SJSA1 (cell line): ENCODE measurements around the gene SLC27A6. TPM values are rescaled to one million over a fixed set of nuclear protein-coding genes. Genes with fewer than 3 reads are reported as not detected.
"Not testable (repeated sequence)": the region's sequence is repeated elsewhere in the genome, so short reads cannot be mapped to it uniquely, and the experiment has no call there.

Source experiments
- DNase-seq, 2 experiments: peaks; one replicate each; pipeline ENCODE4 v3.0.0-alpha.2; 2015 to 2020; ENCODE audit warnings: low spot score in 2 of 2, low read depth in 1 of 2
- H3K27ac ChIP-seq: fragments of 250-450 bp; sonication (Bioruptor Pico); 2 replicates; pipeline ENCODE4 v1.5.1; 2020; ENCODE audit warnings: mild to moderate bottlenecking, moderate library complexity
- H3K27me3 ChIP-seq: fragments of 250-450 bp; sonication (Bioruptor Pico); replicated peaks from 2 replicates; pipeline ENCODE4 v1.5.1; 2020; ENCODE audit warnings: mild to moderate bottlenecking, moderate library complexity
- H3K36me3 ChIP-seq: fragments of 250-450 bp; sonication (Bioruptor Pico); 2 replicates; pipeline ENCODE4 v1.5.1; 2020; ENCODE audit warnings: mild to moderate bottlenecking
- H3K4me1 ChIP-seq: fragments of 250-450 bp; sonication (Bioruptor Pico); replicated peaks from 2 replicates; pipeline ENCODE4 v1.6.1; 2021; ENCODE audit warnings: mild to moderate bottlenecking
- H3K4me3 ChIP-seq: fragments of 250-450 bp; sonication (Bioruptor Pico); 2 replicates; pipeline ENCODE4 v1.5.1; 2020; ENCODE audit warnings: mild to moderate bottlenecking
- H3K9me3 ChIP-seq: fragments of 250-450 bp; sonication (Bioruptor Pico); replicated peaks from 2 replicates; pipeline ENCODE4 v1.5.1; 2020; ENCODE audit warnings: mild to moderate bottlenecking
- total RNA-seq: library from RNA; depleted of rRNA; stranded (reverse); fragments of >200 nt; shearing (Covaris generic); gene quantifications from 2 replicates; pipeline ENCODE4 v1.2.3, GENCODE V29; 2014

Gene SLC27A6
- total RNA-seq, 1 experiment from 2014 or later: 2.9 TPM

- H3K36me3 ChIP-seq: no peaks in the 10 kb centered on the region
- no peaks in the 10 kb centered on the region for H3K9me3 ChIP-seq
- H3K27ac ChIP-seq: peak overlapping the region; percentile 42
- DNase-seq: peak in 1 of 2 experiments; percentile 81
- peaks cover 20% of the 10 kb centered on the region for H3K4me1 ChIP-seq
- no peaks in the 10 kb centered on the region for H3K27me3 ChIP-seq
- no peak overlapping the region for H3K4me3 ChIP-seq
Measured at GRCh38 chr5:129019401-129019908, 54.2 kb downstream of the SLC27A6 start.

- H3K4me1 ChIP-seq: peaks cover 20% of the 10 kb centered on the region
- no peak overlapping the region for H3K4me3 ChIP-seq
- H3K27me3 ChIP-seq: no peaks in the 10 kb centered on the region
- no peak for DNase-seq
- H3K9me3 ChIP-seq: no peaks in the 10 kb centered on the region
- no peaks in the 10 kb centered on the region for H3K36me3 ChIP-seq
- no peak overlapping the region for H3K27ac ChIP-seq
Measured at GRCh38 chr5:129020683-129021082, 55.4 kb downstream of the SLC27A6 start.

- H3K9me3 ChIP-seq: no peaks in the 10 kb centered on the region
- DNase-seq: no peak
- H3K27me3 ChIP-seq: no peaks in the 10 kb centered on the region
Measured at GRCh38 chr5:129021744-129022143, 56.5 kb downstream of the SLC27A6 start.

GRCh38 chr5:129022599-129022998, 57.3 kb downstream of the SLC27A6 start:
- H3K4me3 ChIP-seq: no peak overlapping the region
- no peaks in the 10 kb centered on the region for H3K36me3 ChIP-seq
- H3K9me3 ChIP-seq: no peaks in the 10 kb centered on the region
- DNase-seq: no peak
- no peaks in the 10 kb centered on the region for H3K27me3 ChIP-seq
- H3K27ac ChIP-seq: no peak overlapping the region
- H3K4me1 ChIP-seq: peaks cover 20% of the 10 kb centered on the region

More at GRCh38 chr5:129021744-129022143, 56.5 kb downstream of the SLC27A6 start:
- Histone ChIP-seq H3K36me3 (no peaks in the 10 kb centered on the region), H3K4me1 (peaks cover 20% of the 10 kb centered on the region), H3K4me3 (no peak overlapping the region), H3K27ac (no peak overlapping the region)

GRCh38 chr5:129027260-129027659, 62.0 kb downstream of the SLC27A6 start:
- H3K27me3 ChIP-seq: no peaks in the 10 kb centered on the region
- H3K4me3 ChIP-seq: no peak overlapping the region
- DNase-seq: no peak
- H3K9me3 ChIP-seq: no peaks in the 10 kb centered on the region
- H3K4me1 ChIP-seq: no peaks in the 10 kb centered on the region
- no peaks in the 10 kb centered on the region for H3K36me3 ChIP-seq
- no peak overlapping the region for H3K27ac ChIP-seq

GRCh38 chr5:129031886-129032683, 66.8 kb downstream of the SLC27A6 start:
- Histone ChIP-seq H3K9me3 (no peaks in the 10 kb centered on the region), H3K4me3 (no peak overlapping the region), H3K27ac (no peak overlapping the region), H3K36me3 (no peaks in the 10 kb centered on the region), H3K4me1 (no peaks in the 10 kb centered on the region), H3K27me3 (no peaks in the 10 kb centered on the region)
- DNase-seq: no peak

GRCh38 chr5:129036257-129036656, 71.0 kb downstream of the SLC27A6 start:
- H3K27me3 ChIP-seq, H3K36me3 ChIP-seq, H3K4me3 ChIP-seq, H3K9me3 ChIP-seq, H3K27ac ChIP-seq, DNase-seq, H3K4me1 ChIP-seq: not testable (repeated sequence)

GRCh38 chr5:129041196-129041881, 76.1 kb downstream of the SLC27A6 start:
- Histone ChIP-seq H3K4me3 (no peak overlapping the region), H3K27ac (no peak overlapping the region), H3K4me1 (no peaks in the 10 kb centered on the region), H3K9me3 (no peaks in the 10 kb centered on the region), H3K27me3 (no peaks in the 10 kb centered on the region), H3K36me3 (no peaks in the 10 kb centered on the region)
- no peak for DNase-seq

GRCh38 chr5:129042306-129042705, 77.0 kb downstream of the SLC27A6 start:
- Histone ChIP-seq H3K27ac (no peak overlapping the region), H3K4me1 (no peaks in the 10 kb centered on the region), H3K36me3 (no peaks in the 10 kb centered on the region), H3K27me3 (no peaks in the 10 kb centered on the region), H3K9me3 (no peaks in the 10 kb centered on the region), H3K4me3 (no peak overlapping the region)
- no peak for DNase-seq

GRCh38 chr5:129043894-129044293, 78.6 kb downstream of the SLC27A6 start:
- no peaks in the 10 kb centered on the region for H3K36me3 ChIP-seq
- no peak overlapping the region for H3K4me3 ChIP-seq
- H3K4me1 ChIP-seq: no peaks in the 10 kb centered on the region

GRCh38 chr5:129046151-129046550, 80.9 kb downstream of the SLC27A6 start:
- Histone ChIP-seq H3K36me3 (no peaks in the 10 kb centered on the region), H3K27ac (no peak overlapping the region), H3K4me3 (no peak overlapping the region), H3K27me3 (no peaks in the 10 kb centered on the region), H3K4me1 (no peaks in the 10 kb centered on the region), H3K9me3 (no peaks in the 10 kb centered on the region)
- DNase-seq: no peak

More at GRCh38 chr5:129043894-129044293, 78.6 kb downstream of the SLC27A6 start:
- Histone ChIP-seq H3K27me3 (no peaks in the 10 kb centered on the region), H3K9me3 (no peaks in the 10 kb centered on the region), H3K27ac (no peak overlapping the region)
- DNase-seq: no peak

GRCh38 chr5:129048509-129048908, 83.2 kb downstream of the SLC27A6 start:
- no peak overlapping the region for H3K27ac ChIP-seq
- no peaks in the 10 kb centered on the region for H3K27me3 ChIP-seq
- H3K4me3 ChIP-seq: no peak overlapping the region
- no peak for DNase-seq
- H3K36me3 ChIP-seq: no peaks in the 10 kb centered on the region
- H3K4me1 ChIP-seq: no peaks in the 10 kb centered on the region
- H3K9me3 ChIP-seq: no peaks in the 10 kb centered on the region

GRCh38 chr5:129049126-129049799, 84.0 kb downstream of the SLC27A6 start:
- H3K27ac ChIP-seq: no peak overlapping the region
- H3K4me3 ChIP-seq: no peak overlapping the region
- H3K27me3 ChIP-seq: no peaks in the 10 kb centered on the region
- no peaks in the 10 kb centered on the region for H3K9me3 ChIP-seq
- H3K4me1 ChIP-seq: no peaks in the 10 kb centered on the region
- no peak for DNase-seq
- no peaks in the 10 kb centered on the region for H3K36me3 ChIP-seq

GRCh38 chr5:129051283-129051682, 86.0 kb downstream of the SLC27A6 start:
- Histone ChIP-seq H3K4me1 (no peaks in the 10 kb centered on the region), H3K27me3 (no peaks in the 10 kb centered on the region), H3K36me3 (no peaks in the 10 kb centered on the region), H3K9me3 (no peaks in the 10 kb centered on the region), H3K4me3 (no peak overlapping the region), H3K27ac (no peak overlapping the region)
- no peak for DNase-seq
